ENCODE results near the gene MECP2. TPM values are rescaled to one million over a fixed set of nuclear protein-coding genes. Genes with fewer than 3 reads are reported as not detected.
A peak's percentile ranks its signal among the peaks of the same experiment; 100 is the strongest.
"Not testable (repeated sequence)": the region's sequence is repeated elsewhere in the genome, so short reads cannot be mapped to it uniquely, and the experiment has no call there.

Gene MECP2
- 37.3 and 47.0 TPM in 2 replicates for total RNA-seq (2014; rRNA removed; shearing (Covaris generic); ENCODE audit: low replicate concordance)

GRCh38 chrX:154097589-154098541, at the start of gene MECP2:
Gene MECP2 (minus strand): TSS chrX:154097717.
- no peaks in the 10 kb centered on the region for H3K9me3 ChIP-seq
- DNase-seq, result peak; percentile 90
- no peaks in the 10 kb centered on the region for H3K36me3 ChIP-seq
- peak within 1 kb of the TSS; percentile 61 for H3K4me3 ChIP-seq
- no peaks in the 10 kb centered on the region for H3K27me3 ChIP-seq

- not testable (repeated sequence) for DNase-seq, H3K9me3 ChIP-seq, H3K4me3 ChIP-seq, H3K27me3 ChIP-seq, H3K36me3 ChIP-seq
Measured at GRCh38 chrX:154144010-154144409, 46.5 kb upstream of the MECP2 start, which contains the start of gene OPN1LW. Gene OPN1LW (plus strand): TSS chrX:154144243. CDS start chrX:154144284, 41 bp downstream.

GRCh38 chrX:154142950-154143745, 45.6 kb upstream of the MECP2 start:
- DNase-seq, result no peak
- Histone ChIP-seq H3K4me3 (no peak overlapping the region), H3K27me3 (no peaks in the 10 kb centered on the region), H3K36me3 (no peaks in the 10 kb centered on the region), H3K9me3 (no peaks in the 10 kb centered on the region)

- H3K36me3 ChIP-seq, result no peaks in the 10 kb centered on the region
- no peak for DNase-seq
Measured at GRCh38 chrX:154142386-154142785, 44.9 kb upstream of the MECP2 start.

GRCh38 chrX:154140742-154141141, 43.2 kb upstream of the MECP2 start:
- H3K27me3 ChIP-seq, result no peaks in the 10 kb centered on the region
- no peaks in the 10 kb centered on the region for H3K9me3 ChIP-seq
- H3K36me3 ChIP-seq, result no peaks in the 10 kb centered on the region
- no peak for DNase-seq
- no peak overlapping the region for H3K4me3 ChIP-seq

More at GRCh38 chrX:154142386-154142785, 44.9 kb upstream of the MECP2 start:
- H3K4me3 ChIP-seq, result no peak overlapping the region
- no peaks in the 10 kb centered on the region for H3K27me3 ChIP-seq
- H3K9me3 ChIP-seq, result no peaks in the 10 kb centered on the region

GRCh38 chrX:154140206-154140605, 42.7 kb upstream of the MECP2 start:
- no peaks in the 10 kb centered on the region for H3K36me3 ChIP-seq
- no peak for DNase-seq
- no peaks in the 10 kb centered on the region for H3K27me3 ChIP-seq
- H3K9me3 ChIP-seq, result no peaks in the 10 kb centered on the region
- H3K4me3 ChIP-seq, result no peak overlapping the region

GRCh38 chrX:154138857-154139256, 41.3 kb upstream of the MECP2 start:
- Histone ChIP-seq H3K9me3 (no peaks in the 10 kb centered on the region), H3K27me3 (no peaks in the 10 kb centered on the region), H3K36me3 (no peaks in the 10 kb centered on the region), H3K4me3 (no peak overlapping the region)
- DNase-seq, result no peak

- Histone ChIP-seq H3K27me3 (no peaks in the 10 kb centered on the region), H3K36me3 (no peaks in the 10 kb centered on the region), H3K4me3 (no peak overlapping the region), H3K9me3 (no peaks in the 10 kb centered on the region)
- peak; percentile 49 for DNase-seq
Measured at GRCh38 chrX:154136627-154137161, 39.2 kb upstream of the MECP2 start.

- H3K36me3 ChIP-seq, result no peaks in the 10 kb centered on the region
- H3K9me3 ChIP-seq, result no peaks in the 10 kb centered on the region
- peak; percentile 23 for DNase-seq
- H3K27me3 ChIP-seq, result no peaks in the 10 kb centered on the region
- no peak overlapping the region for H3K4me3 ChIP-seq
Measured at GRCh38 chrX:154135458-154136229, 38.1 kb upstream of the MECP2 start.

GRCh38 chrX:154132366-154132765, 34.8 kb upstream of the MECP2 start:
- H3K4me3 ChIP-seq, result no peak overlapping the region
- no peaks in the 10 kb centered on the region for H3K9me3 ChIP-seq
- DNase-seq, result no peak
- H3K36me3 ChIP-seq, result no peaks in the 10 kb centered on the region
- no peaks in the 10 kb centered on the region for H3K27me3 ChIP-seq

- H3K9me3 ChIP-seq, result no peaks in the 10 kb centered on the region
- no peak overlapping the region for H3K4me3 ChIP-seq
- H3K27me3 ChIP-seq, result no peaks in the 10 kb centered on the region
- no peaks in the 10 kb centered on the region for H3K36me3 ChIP-seq
- no peak for DNase-seq
Measured at GRCh38 chrX:154131955-154132354, 34.4 kb upstream of the MECP2 start.

GRCh38 chrX:154126101-154126500, 28.6 kb upstream of the MECP2 start:
- H3K4me3 ChIP-seq, result no peak overlapping the region
- no peaks in the 10 kb centered on the region for H3K9me3 ChIP-seq
- H3K27me3 ChIP-seq, result no peaks in the 10 kb centered on the region
- DNase-seq, result no peak
- no peaks in the 10 kb centered on the region for H3K36me3 ChIP-seq

GRCh38 chrX:154125391-154126040, 28.0 kb upstream of the MECP2 start:
- no peak for DNase-seq
- no peaks in the 10 kb centered on the region for H3K9me3 ChIP-seq
- no peaks in the 10 kb centered on the region for H3K36me3 ChIP-seq
- H3K27me3 ChIP-seq, result no peaks in the 10 kb centered on the region
- H3K4me3 ChIP-seq, result no peak overlapping the region

- no peak overlapping the region for H3K4me3 ChIP-seq
- H3K36me3 ChIP-seq, result no peaks in the 10 kb centered on the region
- no peaks in the 10 kb centered on the region for H3K9me3 ChIP-seq
- no peak for DNase-seq
- no peaks in the 10 kb centered on the region for H3K27me3 ChIP-seq
Measured at GRCh38 chrX:154123241-154124219, 26.0 kb upstream of the MECP2 start.

GRCh38 chrX:154121961-154122360, 24.4 kb upstream of the MECP2 start:
- no peak overlapping the region for H3K4me3 ChIP-seq
- H3K27me3 ChIP-seq, result no peaks in the 10 kb centered on the region
- H3K9me3 ChIP-seq, result no peaks in the 10 kb centered on the region
- no peaks in the 10 kb centered on the region for H3K36me3 ChIP-seq
- DNase-seq, result no peak
